Measurements from ENCODE around the gene DKK2. TPM values are rescaled to one million over a fixed set of nuclear protein-coding genes. Genes with fewer than 3 reads are reported as not detected.

DKK2 gene
- total RNA-seq, 1 experiment from 2014 or later: not detected

DNA sequence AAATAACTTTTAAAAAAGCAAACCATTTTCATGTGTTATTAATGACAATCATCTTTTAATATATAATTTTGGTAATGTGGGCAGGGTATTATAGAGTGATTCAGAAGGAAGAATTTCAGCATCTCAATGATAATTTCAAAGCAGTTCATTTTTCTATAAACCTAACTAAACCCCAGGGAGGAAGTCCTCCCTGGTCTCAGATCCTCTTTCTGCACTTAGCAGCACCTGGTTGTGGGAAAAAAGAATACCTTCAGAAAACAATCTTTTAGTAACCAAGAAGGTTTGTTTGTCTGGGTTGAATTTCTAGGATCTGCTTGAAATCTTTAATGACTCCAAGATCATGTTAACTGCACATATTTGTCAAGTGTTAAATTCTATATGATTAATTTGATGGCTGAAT is 29.9 kb downstream of the DKK2 start:
- Histone ChIP-seq H2AFZ (ENCODE audit: low read length) (no peak overlapping the region), H4K20me1 (ENCODE audit: insufficient read depth, low read depth, low read length) (no peaks in the 10 kb centered on the region), H3K4me2 (ENCODE audit: low read depth, low read length, poor library complexity, severe bottlenecking) (no peak overlapping the region), H3K27ac (ENCODE audit: low read length) (no peak overlapping the region), H3K4me3 (ENCODE audit: low read length) (no peak overlapping the region), H3K27me3 (ENCODE audit: low read length) (no peaks in the 10 kb centered on the region), H3K4me1 (ENCODE audit: low read length) (no peaks in the 10 kb centered on the region), H3K9ac (ENCODE audit: low read length) (no peak overlapping the region), H3K79me2 (ENCODE audit: low read length) (no peaks in the 10 kb centered on the region), H3K36me3 (ENCODE audit: insufficient read depth, low read length) (no peaks in the 10 kb centered on the region), H3K9me2 (replicated peaks; ENCODE audit: insufficient read depth, low read length) (no peaks in the 10 kb centered on the region), H3K9me3 (ENCODE audit: low read length) (no peaks in the 10 kb centered on the region)
- no peak for DNase-seq

- no peak overlapping the region for H3K9ac ChIP-seq (ENCODE audit: low read length)
- H3K9me3 ChIP-seq (ENCODE audit: low read length): no peaks in the 10 kb centered on the region
- no peaks in the 10 kb centered on the region for H3K79me2 ChIP-seq (ENCODE audit: low read length)
- H3K27me3 ChIP-seq (ENCODE audit: low read length): no peaks in the 10 kb centered on the region
- H3K4me3 ChIP-seq (ENCODE audit: low read length): no peak overlapping the region
- no peak overlapping the region for H2AFZ ChIP-seq (ENCODE audit: low read length)
- no peaks in the 10 kb centered on the region for H3K9me2 ChIP-seq (replicated peaks; ENCODE audit: insufficient read depth, low read length)
- no peak overlapping the region for H3K4me2 ChIP-seq (ENCODE audit: low read depth, low read length, poor library complexity, severe bottlenecking)
- H3K36me3 ChIP-seq (ENCODE audit: insufficient read depth, low read length): no peaks in the 10 kb centered on the region
- no peaks in the 10 kb centered on the region for H4K20me1 ChIP-seq (ENCODE audit: insufficient read depth, low read depth, low read length)
- H3K4me1 ChIP-seq (ENCODE audit: low read length): no peaks in the 10 kb centered on the region
- DNase-seq: no peak
- H3K27ac ChIP-seq (ENCODE audit: low read length): no peak overlapping the region
Observed at GRCh38 chr4:106996490-106996889, 39.6 kb downstream of the DKK2 start.

- no peak overlapping the region for H3K4me3 ChIP-seq (ENCODE audit: low read length)
- H3K36me3 ChIP-seq (ENCODE audit: insufficient read depth, low read length): no peaks in the 10 kb centered on the region
- H4K20me1 ChIP-seq (ENCODE audit: insufficient read depth, low read depth, low read length): no peaks in the 10 kb centered on the region
- no peak overlapping the region for H3K9ac ChIP-seq (ENCODE audit: low read length)
- no peaks in the 10 kb centered on the region for H3K4me1 ChIP-seq (ENCODE audit: low read length)
- DNase-seq: no peak
- no peaks in the 10 kb centered on the region for H3K27me3 ChIP-seq (ENCODE audit: low read length)
- no peak overlapping the region for H3K27ac ChIP-seq (ENCODE audit: low read length)
- H3K9me2 ChIP-seq (replicated peaks; ENCODE audit: insufficient read depth, low read length): no peaks in the 10 kb centered on the region
- no peaks in the 10 kb centered on the region for H3K79me2 ChIP-seq (ENCODE audit: low read length)
- H3K9me3 ChIP-seq (ENCODE audit: low read length): no peaks in the 10 kb centered on the region
- no peak overlapping the region for H2AFZ ChIP-seq (ENCODE audit: low read length)
- no peak overlapping the region for H3K4me2 ChIP-seq (ENCODE audit: low read depth, low read length, poor library complexity, severe bottlenecking)
Observed at GRCh38 chr4:106993827-106994226, 42.3 kb downstream of the DKK2 start.

DNA sequence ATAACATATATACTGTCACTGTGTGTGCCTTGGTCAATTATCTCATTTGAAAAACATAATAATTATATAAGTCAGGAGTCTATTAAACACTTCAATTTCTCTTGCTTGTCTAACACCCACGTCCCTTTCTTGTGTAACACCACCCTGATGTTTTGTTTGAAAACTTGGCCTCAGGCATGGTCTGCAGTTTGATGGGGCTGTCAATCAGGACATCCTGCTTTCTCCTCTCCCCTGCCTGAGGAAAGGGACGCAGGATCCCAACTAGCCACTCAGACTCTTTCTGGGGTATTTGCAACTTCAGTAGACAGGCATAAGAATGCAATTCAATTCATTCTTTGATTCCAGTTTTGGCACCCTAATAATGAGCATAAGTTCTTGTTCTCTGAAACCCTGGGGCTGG is 48.8 kb downstream of the DKK2 start:
- H4K20me1 ChIP-seq (ENCODE audit: insufficient read depth, low read depth, low read length): no peaks in the 10 kb centered on the region
- H3K4me3 ChIP-seq (ENCODE audit: low read length): no peak overlapping the region
- H3K36me3 ChIP-seq (ENCODE audit: insufficient read depth, low read length): no peaks in the 10 kb centered on the region
- no peak overlapping the region for H2AFZ ChIP-seq (ENCODE audit: low read length)
- H3K9ac ChIP-seq (ENCODE audit: low read length): no peak overlapping the region
- no peak for DNase-seq
- no peak overlapping the region for H3K4me2 ChIP-seq (ENCODE audit: low read depth, low read length, poor library complexity, severe bottlenecking)
- H3K9me2 ChIP-seq (replicated peaks; ENCODE audit: insufficient read depth, low read length): no peaks in the 10 kb centered on the region
- no peak overlapping the region for H3K27ac ChIP-seq (ENCODE audit: low read length)
- H3K9me3 ChIP-seq (ENCODE audit: low read length): no peaks in the 10 kb centered on the region
- H3K27me3 ChIP-seq (ENCODE audit: low read length): no peaks in the 10 kb centered on the region
- no peaks in the 10 kb centered on the region for H3K79me2 ChIP-seq (ENCODE audit: low read length)
- no peaks in the 10 kb centered on the region for H3K4me1 ChIP-seq (ENCODE audit: low read length)

GRCh38 chr4:106986486-106986885 is 49.6 kb downstream of the DKK2 start:
- Histone ChIP-seq H3K36me3 (ENCODE audit: insufficient read depth, low read length) (no peaks in the 10 kb centered on the region), H3K4me2 (ENCODE audit: low read depth, low read length, poor library complexity, severe bottlenecking) (no peak overlapping the region), H3K27ac (ENCODE audit: low read length) (no peak overlapping the region), H2AFZ (ENCODE audit: low read length) (no peak overlapping the region), H3K4me3 (ENCODE audit: low read length) (no peak overlapping the region), H3K9me2 (replicated peaks; ENCODE audit: insufficient read depth, low read length) (no peaks in the 10 kb centered on the region), H3K27me3 (ENCODE audit: low read length) (no peaks in the 10 kb centered on the region), H4K20me1 (ENCODE audit: insufficient read depth, low read depth, low read length) (no peaks in the 10 kb centered on the region), H3K9me3 (ENCODE audit: low read length) (no peaks in the 10 kb centered on the region), H3K4me1 (ENCODE audit: low read length) (no peaks in the 10 kb centered on the region), H3K9ac (ENCODE audit: low read length) (no peak overlapping the region), H3K79me2 (ENCODE audit: low read length) (no peaks in the 10 kb centered on the region)
- DNase-seq: no peak

DNA sequence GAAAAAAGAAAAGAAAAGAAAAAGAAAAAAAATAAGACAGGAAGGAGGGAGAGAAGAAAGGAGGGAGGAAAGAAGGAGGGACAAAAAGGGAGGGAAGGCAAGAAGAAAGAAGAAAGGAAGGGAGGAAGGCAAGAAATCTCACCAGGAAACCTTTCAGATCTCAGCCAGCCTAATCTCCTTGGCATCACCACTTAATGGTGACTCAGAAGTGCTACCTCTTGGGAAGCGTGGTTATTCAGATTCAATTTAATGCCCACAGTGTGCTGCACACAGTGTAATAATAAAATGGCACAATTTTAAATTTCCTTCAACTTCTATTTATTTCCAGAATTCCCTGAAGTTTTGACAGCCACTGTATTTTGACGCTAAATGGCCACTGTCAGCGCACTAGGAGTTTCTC is 50.3 kb downstream of the DKK2 start:
- DNase-seq: no peak
- Histone ChIP-seq H3K9me3 (ENCODE audit: low read length) (no peaks in the 10 kb centered on the region), H4K20me1 (ENCODE audit: insufficient read depth, low read depth, low read length) (no peaks in the 10 kb centered on the region), H3K4me3 (ENCODE audit: low read length) (no peak overlapping the region), H3K79me2 (ENCODE audit: low read length) (no peaks in the 10 kb centered on the region), H3K36me3 (ENCODE audit: insufficient read depth, low read length) (no peaks in the 10 kb centered on the region), H3K27ac (ENCODE audit: low read length) (no peak overlapping the region), H3K4me1 (ENCODE audit: low read length) (no peaks in the 10 kb centered on the region), H3K4me2 (ENCODE audit: low read depth, low read length, poor library complexity, severe bottlenecking) (no peak overlapping the region), H2AFZ (ENCODE audit: low read length) (no peak overlapping the region), H3K9me2 (replicated peaks; ENCODE audit: insufficient read depth, low read length) (no peaks in the 10 kb centered on the region), H3K27me3 (ENCODE audit: low read length) (no peaks in the 10 kb centered on the region), H3K9ac (ENCODE audit: low read length) (no peak overlapping the region)

DNA sequence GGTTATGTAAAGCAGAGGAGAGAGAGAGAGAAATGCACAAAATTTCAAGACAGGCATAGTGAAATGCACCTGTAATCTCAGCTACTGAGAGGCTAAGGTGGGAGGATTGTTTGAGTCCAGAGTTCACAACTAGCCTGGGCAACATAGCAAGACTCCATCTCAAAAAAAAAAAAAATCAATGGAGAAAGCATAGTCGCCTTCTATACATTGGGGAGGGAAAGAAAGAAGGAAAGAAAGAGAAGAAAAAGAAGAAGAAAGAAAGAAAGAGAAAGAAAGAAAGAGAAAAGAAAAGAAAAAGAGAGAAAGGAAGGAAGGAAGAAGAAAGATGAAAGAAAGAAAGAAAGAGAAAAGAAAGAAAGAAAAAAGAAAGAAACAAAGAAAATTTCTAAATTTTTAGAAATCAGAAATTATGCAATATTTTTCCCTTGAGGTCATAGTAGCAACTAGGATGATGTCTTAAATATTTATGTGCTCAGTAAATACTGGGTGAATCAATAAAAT is 53.4 kb downstream of the DKK2 start:
- Histone ChIP-seq H3K27me3 (ENCODE audit: low read length) (no peaks in the 10 kb centered on the region), H3K9me2 (replicated peaks; ENCODE audit: insufficient read depth, low read length) (no peaks in the 10 kb centered on the region), H3K36me3 (ENCODE audit: insufficient read depth, low read length) (no peaks in the 10 kb centered on the region), H3K79me2 (ENCODE audit: low read length) (no peaks in the 10 kb centered on the region), H3K9ac (ENCODE audit: low read length) (no peak overlapping the region), H3K4me2 (ENCODE audit: low read depth, low read length, poor library complexity, severe bottlenecking) (no peak overlapping the region), H3K4me3 (ENCODE audit: low read length) (no peak overlapping the region), H3K4me1 (ENCODE audit: low read length) (no peaks in the 10 kb centered on the region), H2AFZ (ENCODE audit: low read length) (no peak overlapping the region), H4K20me1 (ENCODE audit: insufficient read depth, low read depth, low read length) (no peaks in the 10 kb centered on the region), H3K9me3 (ENCODE audit: low read length) (no peaks in the 10 kb centered on the region), H3K27ac (ENCODE audit: low read length) (no peak overlapping the region)
- no peak for DNase-seq

- Histone ChIP-seq H4K20me1 (ENCODE audit: insufficient read depth, low read depth, low read length) (no peaks in the 10 kb centered on the region), H3K4me2 (ENCODE audit: low read depth, low read length, poor library complexity, severe bottlenecking) (no peak overlapping the region), H3K9ac (ENCODE audit: low read length) (no peak overlapping the region), H3K4me3 (ENCODE audit: low read length) (no peak overlapping the region), H3K9me3 (ENCODE audit: low read length) (no peaks in the 10 kb centered on the region), H3K79me2 (ENCODE audit: low read length) (no peaks in the 10 kb centered on the region), H3K4me1 (ENCODE audit: low read length) (no peaks in the 10 kb centered on the region), H3K36me3 (ENCODE audit: insufficient read depth, low read length) (no peaks in the 10 kb centered on the region), H3K9me2 (replicated peaks; ENCODE audit: insufficient read depth, low read length) (no peaks in the 10 kb centered on the region), H3K27ac (ENCODE audit: low read length) (no peak overlapping the region), H2AFZ (ENCODE audit: low read length) (no peak overlapping the region), H3K27me3 (ENCODE audit: low read length) (no peaks in the 10 kb centered on the region)
- DNase-seq: no peak
Observed at GRCh38 chr4:106981431-106981830, 54.7 kb downstream of the DKK2 start.

GRCh38 chr4:106979476-106979875 is 56.6 kb downstream of the DKK2 start:
- Histone ChIP-seq H3K9ac (ENCODE audit: low read length) (no peak overlapping the region), H3K27me3 (ENCODE audit: low read length) (no peaks in the 10 kb centered on the region), H3K9me2 (replicated peaks; ENCODE audit: insufficient read depth, low read length) (no peaks in the 10 kb centered on the region), H2AFZ (ENCODE audit: low read length) (no peak overlapping the region), H3K36me3 (ENCODE audit: insufficient read depth, low read length) (no peaks in the 10 kb centered on the region), H3K9me3 (ENCODE audit: low read length) (no peaks in the 10 kb centered on the region), H3K4me3 (ENCODE audit: low read length) (no peak overlapping the region), H3K4me2 (ENCODE audit: low read depth, low read length, poor library complexity, severe bottlenecking) (no peak overlapping the region), H3K4me1 (ENCODE audit: low read length) (no peaks in the 10 kb centered on the region), H3K27ac (ENCODE audit: low read length) (no peak overlapping the region), H3K79me2 (ENCODE audit: low read length) (no peaks in the 10 kb centered on the region), H4K20me1 (ENCODE audit: insufficient read depth, low read depth, low read length) (no peaks in the 10 kb centered on the region)
- DNase-seq: no peak

All from Karpas-422 (cell line).